Heart left ventricle (tissue), 13 donors: ENCODE results near the gene HTR6.

Source experiments
- POLR2A ChIP-seq, 2 donors: fragments of 450-650 bp; IDR thresholded peaks; one replicate each; pipeline ENCODE4 v1.6.1; 2017; ENCODE audit warnings: antibody characterized with exemption in 2 of 2, mild to moderate bottlenecking in 2 of 2, moderate library complexity in 2 of 2
- TF ChIP-seq, protein P1 (sequence below), 12 donors: fragments of 200-600 bp; sonication (generic) in 4 of 12; IDR thresholded peaks; one replicate each; pipeline versions ENCODE4 v1.5.0 to v1.8.0; 2018 to 2022; ENCODE audit warnings: antibody characterized with exemption in 12 of 12, mild to moderate bottlenecking in 5 of 12
- donor health status: ischemic (EF 13 %, LVEDD 7.1; RV severe dilation, severe dysfunction).
- donor health status: DM: no; HTN: yes; CAD: no.
- donor health status: DM: no; HTN: no; CAD: no.
- donor health status: ischemic (EF 25% LVEDD 6.9; RV normal size, moderate dysfunction).
- donor health status: ischemic (EF 25% LVEDD 5.7; RV mildly dilated, moderate dysfunction).
- donor health status: ischemic (EF 35%, LVEDD 5.7; RV mildly dilated, moderate dysfunction).
- donor health status: nonischemic (EF 11% LVEDD 7.7; RV severe dilation, severe dysfunction).
- donor health status: DM: yes; HTN: yes; CAD: no.
- donor health status: PGD.
- donor health status: ischemic (EF 29% LVEDD 5.4; RV normal size, mild dysfunction).
- donor health status: nonischemic (EF 23%, LVEDD 6.1; RV moderate dilation, normal function).

DNA sequence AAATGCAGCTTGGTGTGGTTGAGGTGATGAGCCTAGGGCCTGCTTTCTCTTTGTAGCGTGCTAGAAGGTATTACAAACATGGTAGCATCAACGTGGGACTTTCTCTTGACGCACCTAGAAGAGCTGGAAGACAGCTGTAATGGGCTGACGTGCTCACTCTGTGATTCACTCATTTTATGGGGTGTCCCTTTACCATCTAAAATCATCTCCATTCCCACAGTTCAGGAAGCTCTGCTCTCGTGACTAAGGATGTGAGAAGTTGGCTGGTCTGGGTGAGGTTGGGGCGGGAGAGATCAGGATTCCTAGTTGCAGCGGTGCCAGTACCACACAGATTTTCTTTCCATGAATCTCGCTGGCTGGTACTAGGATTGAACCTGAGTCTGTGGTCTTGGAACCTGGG lies 4.2 kb downstream of the HTR6 start:
- TF ChIP-seq, protein P1, sequence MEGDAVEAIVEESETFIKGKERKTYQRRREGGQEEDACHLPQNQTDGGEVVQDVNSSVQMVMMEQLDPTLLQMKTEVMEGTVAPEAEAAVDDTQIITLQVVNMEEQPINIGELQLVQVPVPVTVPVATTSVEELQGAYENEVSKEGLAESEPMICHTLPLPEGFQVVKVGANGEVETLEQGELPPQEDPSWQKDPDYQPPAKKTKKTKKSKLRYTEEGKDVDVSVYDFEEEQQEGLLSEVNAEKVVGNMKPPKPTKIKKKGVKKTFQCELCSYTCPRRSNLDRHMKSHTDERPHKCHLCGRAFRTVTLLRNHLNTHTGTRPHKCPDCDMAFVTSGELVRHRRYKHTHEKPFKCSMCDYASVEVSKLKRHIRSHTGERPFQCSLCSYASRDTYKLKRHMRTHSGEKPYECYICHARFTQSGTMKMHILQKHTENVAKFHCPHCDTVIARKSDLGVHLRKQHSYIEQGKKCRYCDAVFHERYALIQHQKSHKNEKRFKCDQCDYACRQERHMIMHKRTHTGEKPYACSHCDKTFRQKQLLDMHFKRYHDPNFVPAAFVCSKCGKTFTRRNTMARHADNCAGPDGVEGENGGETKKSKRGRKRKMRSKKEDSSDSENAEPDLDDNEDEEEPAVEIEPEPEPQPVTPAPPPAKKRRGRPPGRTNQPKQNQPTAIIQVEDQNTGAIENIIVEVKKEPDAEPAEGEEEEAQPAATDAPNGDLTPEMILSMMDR (IDR thresholded peaks at IDR 0.05), result no peak
- no peak for TF ChIP-seq POLR2A (IDR thresholded peaks at IDR 0.05)
